HT1080 (cell line): ENCODE data around the gene PMM1. TPM values are rescaled to one million over a fixed set of nuclear protein-coding genes. Genes with fewer than 3 reads are reported as not detected.

Source experiments
- DNase-seq: peaks from one replicate; pipeline ENCODE4 v3.0.0-alpha.2; 2015; ENCODE audit warnings: low read depth
- total RNA-seq: library from RNA; depleted of rRNA; stranded (reverse); fragments of >200 nt; shearing (Covaris generic); gene quantifications from 2 replicates; pipeline ENCODE4 v1.2.3, GENCODE V29; 2014; rRNA removed

Gene PMM1
- total RNA-seq, 1 experiment from 2014 or later = 7.2 TPM

DNA sequence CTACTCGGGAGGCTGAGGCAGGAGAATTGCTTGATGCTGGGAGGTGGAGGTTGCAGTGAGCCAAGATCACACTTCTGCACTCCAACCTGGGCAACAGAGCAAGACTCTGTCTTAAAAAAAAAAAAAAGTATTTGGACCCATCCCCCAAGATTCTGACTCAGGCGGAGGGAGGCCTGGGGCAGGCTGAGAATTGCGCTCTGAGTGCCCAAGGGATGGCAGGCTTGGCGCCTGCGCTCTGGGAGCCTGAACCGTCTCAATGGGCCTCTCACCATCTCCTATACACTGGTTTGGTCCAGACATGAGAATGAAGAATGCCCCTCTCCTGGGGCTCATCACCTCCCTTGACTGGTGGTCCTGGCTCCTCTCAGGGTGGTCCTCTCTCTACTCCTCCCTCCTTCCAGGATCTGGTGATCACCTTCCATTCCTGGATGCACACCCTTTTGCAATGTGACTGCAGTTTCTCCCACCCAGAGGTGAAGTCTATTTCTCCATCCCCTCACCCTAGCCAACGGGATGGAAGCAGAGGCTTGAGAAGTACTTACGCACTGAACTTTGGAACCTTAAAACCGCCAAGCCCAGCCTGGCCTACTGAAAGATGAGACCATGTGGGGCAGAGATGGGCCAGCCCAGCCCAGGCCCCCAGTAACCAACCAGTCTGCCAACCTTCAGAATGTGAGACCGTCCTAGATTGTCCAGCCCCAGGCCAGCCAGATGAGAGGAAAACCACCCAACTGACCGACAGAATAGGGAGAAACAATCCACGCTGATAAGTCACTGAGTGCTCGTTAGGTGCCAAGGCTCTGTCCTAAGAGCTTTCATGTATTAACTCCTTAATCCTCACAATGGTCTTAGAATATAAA, 50.3 kb downstream of the PMM1 start:
- DNase-seq = no peak

DNA sequence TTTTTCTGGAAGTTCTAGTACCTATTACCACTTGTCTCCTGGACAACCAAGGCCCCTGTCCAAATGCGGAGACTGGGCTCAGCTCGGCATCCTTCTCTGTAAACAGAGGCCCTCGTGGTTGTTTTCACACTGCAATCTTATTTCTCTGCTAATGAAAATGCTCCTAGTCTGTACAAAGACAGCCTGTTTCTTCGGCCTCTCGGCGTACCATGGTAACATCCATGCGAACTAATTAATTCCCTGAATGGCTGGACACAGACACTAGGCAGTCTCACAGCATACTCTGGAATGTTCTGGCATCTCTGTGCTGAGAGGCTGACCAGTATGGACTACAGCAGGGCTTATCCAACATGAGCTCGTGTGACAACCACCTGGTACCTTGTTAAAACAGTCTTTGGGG, 51.1 kb downstream of the PMM1 start:
- DNase-seq = no peak

DNA sequence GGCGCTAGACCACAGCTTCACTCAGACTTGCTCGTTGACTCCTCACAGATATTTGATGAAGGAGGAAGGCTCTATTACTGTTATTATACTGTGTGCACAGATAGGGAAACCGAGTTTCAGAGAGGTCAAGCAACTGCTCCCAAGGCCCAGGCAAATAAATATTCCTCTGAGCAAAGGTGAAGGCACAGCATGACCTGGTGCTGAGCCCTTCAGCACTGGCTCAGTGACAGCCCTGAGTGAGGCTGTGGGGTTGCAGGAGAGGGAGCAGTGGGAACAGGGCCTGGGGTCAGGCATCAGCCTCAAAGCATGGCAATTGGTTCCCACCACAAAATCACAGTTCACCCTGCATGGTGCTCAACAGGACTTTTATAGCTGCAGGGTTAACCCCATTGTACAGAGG, 52.4 kb downstream of the PMM1 start:
- DNase-seq = no peak

DNA sequence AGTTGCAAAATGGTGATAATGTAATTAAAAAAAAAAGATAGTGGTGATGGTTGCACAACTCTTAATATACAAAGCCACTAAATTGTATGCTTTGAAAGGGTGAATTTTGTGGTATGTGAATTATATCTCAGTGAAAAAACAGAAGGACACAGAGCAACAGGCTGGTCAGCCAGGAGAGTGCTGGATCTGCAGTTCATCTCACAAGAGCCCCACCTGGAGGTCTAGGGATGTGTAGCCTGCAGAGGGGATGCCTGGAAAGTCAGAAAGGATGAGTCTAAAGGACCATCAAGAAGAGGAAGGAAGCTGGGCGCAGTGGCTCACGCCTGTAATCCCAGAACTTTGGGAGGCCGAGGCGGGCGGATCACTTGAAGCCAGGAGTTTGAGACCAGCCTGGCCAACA, 54.4 kb downstream of the PMM1 start:
- no peak for DNase-seq

DNA sequence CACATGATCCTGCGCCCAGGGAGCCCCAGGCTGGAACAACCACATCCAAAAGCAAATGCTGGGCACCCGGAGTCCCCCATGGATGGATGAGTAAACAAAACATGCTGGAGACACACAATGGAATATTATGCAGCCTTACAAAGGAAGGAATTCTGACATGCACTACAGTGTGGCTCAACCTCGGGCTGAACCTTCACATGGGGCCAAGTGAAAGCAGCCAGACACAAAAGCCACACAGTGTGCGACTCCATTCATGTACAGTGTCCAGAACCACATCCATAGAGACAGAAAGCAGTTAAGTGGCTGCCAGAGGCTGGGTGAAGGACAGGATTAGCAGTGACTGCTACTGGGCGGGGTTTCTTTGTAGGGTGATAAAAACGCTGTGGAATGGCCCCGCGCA, 55.4 kb downstream of the PMM1 start:
- no peak for DNase-seq

DNA sequence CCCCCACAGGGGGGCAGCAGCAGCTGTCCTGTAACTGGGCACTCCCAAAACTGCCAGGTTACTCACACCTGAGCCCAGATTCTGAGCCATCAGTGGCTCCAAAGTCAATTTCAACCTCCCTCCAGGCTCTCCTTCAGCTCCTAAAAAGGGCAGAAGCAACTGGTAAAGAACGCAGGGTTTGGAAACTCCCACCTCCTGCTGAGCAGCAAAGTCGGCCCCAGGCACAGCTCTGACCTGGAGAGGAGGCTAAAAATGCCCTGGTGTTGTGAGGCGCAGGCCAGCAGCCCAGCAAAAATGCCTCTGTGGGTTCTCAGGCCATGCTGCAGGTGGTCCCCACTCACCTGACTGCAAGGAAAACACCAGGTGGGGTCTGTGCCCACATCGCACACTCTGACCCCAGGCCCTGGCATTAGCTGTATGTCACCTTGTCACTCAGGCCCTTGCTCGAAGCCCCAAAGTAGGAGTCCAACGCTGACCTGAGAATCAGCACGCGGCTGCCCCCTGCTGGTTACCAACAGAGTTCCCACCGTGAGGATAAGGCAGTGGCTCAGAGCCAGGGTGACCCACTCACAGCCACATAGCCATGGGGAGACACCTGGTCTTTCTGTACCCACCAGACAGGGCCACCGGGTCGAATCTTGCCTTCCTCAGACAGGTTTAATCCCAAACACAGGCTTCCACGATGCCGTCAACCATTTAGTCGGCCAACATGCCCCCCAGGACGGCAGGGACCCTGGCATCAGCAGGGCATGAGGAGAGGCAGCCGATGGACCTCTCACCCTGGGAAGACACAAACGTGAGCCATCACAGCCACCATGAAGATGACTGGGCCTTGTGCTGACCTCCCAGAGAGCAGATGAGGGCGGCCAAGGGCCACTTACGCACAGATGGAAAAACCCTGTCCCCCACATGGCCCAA, 56.5 kb downstream of the PMM1 start:
- peak; percentile 52 for DNase-seq

DNA sequence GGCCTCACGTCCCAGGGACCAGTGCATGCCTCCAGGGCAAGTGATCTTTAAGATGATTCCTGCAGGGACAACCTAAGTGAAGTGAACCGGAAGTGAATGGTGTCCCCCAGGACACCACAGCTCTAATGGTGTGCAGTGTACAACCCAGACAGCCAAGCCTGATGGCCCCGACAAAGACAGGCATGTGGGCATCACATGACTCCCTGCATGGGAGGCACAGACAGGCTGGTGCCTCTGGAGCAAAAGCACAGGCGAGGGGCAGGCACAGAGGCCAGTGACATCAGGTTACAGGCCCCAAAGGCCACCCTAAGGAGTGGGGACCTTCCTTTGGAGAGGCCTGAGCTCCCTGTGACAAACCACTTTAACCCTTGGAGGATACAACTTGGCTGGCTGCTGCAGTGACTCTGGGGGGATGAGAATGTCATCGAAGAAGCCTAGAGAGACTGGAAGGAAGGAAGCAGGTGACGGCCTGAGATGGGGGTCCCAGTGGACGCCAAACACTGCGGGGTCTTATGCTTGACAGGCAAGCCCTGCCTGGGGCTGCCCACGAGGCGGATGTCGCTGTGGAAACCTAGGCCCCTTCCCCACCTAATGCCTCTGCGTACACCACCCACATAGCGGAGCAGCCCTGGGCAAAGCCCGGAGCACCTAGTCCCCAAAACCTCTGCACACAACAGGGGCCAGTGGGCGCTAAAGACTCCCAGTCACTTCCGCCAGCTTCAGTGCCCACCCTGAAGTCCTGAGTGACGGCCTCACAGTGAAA, 57.7 kb downstream of the PMM1 start:
- no peak for DNase-seq

DNA sequence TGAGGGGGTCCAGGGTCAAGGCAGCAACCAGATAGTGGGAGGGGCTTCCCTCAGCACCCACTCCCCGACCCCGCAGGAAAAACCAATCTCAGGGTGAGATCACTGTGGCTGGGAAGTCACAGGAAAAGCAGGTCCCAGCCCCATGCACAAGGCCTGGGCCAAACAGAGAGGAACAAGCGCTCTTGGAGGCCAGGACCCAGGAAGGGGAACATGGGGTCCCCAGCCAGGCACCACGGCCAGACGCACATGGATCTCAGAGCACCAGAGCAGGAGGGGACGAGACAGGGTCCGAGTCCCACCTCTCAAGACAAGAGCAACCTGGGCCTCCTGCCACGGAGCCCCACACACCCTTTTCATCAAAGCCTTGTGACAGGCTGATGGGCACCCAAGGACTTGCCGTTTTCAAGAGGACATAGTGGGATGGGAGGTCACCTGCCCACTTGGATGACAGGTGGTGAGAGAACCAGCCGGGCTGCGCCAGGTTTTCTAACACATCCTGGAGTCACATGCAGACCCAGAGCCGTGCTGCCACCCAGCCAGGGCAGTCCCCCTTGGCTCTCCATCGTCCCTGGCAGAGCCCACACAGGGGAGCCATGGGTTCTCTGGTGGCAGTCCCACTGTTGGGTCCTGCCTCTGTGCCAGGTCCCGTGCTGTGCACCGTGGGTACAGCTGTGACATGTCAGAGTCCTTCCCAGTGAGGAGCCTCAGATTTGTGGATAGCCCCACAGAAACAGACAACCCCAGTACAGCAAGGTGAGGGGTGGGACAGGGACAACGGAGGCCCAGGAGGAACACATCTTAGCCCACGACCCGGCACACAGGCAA, 58.5 kb downstream of the PMM1 start:
- DNase-seq = no peak

DNA sequence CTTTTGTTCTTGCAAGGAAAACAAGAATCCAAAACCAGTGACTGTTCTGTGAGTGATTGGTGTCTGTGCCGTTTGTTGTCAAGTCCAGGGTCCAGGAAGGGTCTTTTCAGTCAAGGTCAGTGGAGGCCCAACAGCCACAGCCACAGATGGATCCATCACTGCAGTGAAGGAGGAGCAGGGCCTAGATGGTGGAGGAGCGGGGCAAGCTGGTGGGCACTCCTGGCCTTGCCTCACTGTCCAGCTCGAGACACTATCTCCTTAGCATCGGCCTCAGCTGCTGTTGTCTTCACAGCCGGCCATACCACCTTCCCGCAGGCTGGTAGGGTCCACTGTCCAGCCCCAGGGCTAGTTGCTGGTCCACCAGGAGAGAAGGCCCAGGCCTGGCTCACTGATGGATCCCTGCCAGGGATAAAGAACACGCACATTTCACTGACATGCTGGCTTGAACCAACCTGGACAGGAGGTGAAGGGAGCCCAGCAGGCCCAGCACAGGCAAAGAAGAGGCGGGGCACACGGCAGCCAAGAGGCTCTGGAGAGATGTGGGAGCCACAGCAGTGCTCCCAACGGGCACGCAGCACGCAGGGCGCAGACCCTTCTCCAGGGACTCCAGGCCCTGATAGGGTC, 60.6 kb downstream of the PMM1 start:
- no peak for DNase-seq

DNA sequence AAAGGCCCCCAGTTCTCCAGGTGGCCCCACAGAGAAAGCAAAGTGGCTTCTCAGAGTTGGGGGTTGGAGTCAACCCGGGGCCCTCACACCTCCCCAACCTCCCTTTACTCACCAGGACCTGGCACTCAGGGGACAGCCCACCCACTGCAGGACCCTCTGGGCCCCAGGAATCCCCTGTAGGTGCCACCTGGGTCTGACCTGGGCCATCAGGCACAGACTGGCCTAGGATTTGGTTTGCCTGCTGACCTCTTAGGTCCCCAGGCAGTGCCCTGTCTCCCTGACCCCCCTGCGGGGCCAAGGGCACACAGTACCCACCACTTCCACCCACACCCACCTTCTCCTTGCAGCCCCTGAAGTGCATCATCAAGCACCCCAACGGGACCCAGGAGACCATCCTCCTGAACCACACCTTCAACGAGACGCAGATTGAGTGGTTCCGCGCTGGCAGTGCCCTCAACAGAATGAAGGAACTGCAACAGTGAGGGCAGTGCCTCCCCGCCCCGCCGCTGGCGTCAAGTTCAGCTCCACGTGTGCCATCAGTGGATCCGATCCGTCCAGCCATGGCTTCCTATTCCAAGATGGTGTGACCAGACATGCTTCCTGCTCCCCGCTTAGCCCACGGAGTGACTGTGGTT, 61.4 kb downstream of the PMM1 start:
- DNase-seq = no peak

Other genes starting within 250 kb of the PMM1 start
- gene TEF, start 207.9 kb downstream of the PMM1 start, total RNA-seq = 4.1 and 6.7 TPM in 2 replicates
- gene TOB2, start 143.0 kb downstream of the PMM1 start, total RNA-seq = 14.2 and 23.8 TPM in 2 replicates
- gene PHF5A, start 121.1 kb downstream of the PMM1 start, total RNA-seq = 147 and 167 TPM in 2 replicates
- gene ACO2, start 120.7 kb downstream of the PMM1 start, total RNA-seq = 75.6 and 86.8 TPM in 2 replicates
- gene POLR3H, start 45.4 kb downstream of the PMM1 start, total RNA-seq = 21.5 and 26.6 TPM in 2 replicates
- gene CSDC2, start 28.8 kb downstream of the PMM1 start, total RNA-seq = 0.08 and 0.13 TPM in 2 replicates
- gene DESI1, start 31.2 kb upstream of the PMM1 start, total RNA-seq = 71.2 and 102 TPM in 2 replicates
- gene XRCC6, start 31.5 kb upstream of the PMM1 start, total RNA-seq = 596 and 601 TPM in 2 replicates
- 229 and 305 TPM in 2 replicates for gene SNU13, start 99.0 kb upstream of the PMM1 start, total RNA-seq
- gene MEI1, start 109.7 kb upstream of the PMM1 start, total RNA-seq = 1.4 and 2.4 TPM in 2 replicates
- 6.4 and 9.8 TPM in 2 replicates for gene CCDC134, start 210.8 kb upstream of the PMM1 start, total RNA-seq
- 62.0 and 75.9 TPM in 2 replicates for gene SREBF2, start 243.3 kb upstream of the PMM1 start, total RNA-seq